SU-DHL-6 (cell line): ENCODE data around the gene MED23.

ENCODE experiments used
- H2AFZ ChIP-seq: fragments of 200-600 bp; sonication (generic); 2 replicates; pipeline ENCODE4 v1.6.1; 2014; ENCODE audit warnings: low read depth, mild to moderate bottlenecking, moderate library complexity, mixed read lengths, antibody characterized with exemption, low read length; ENCODE audit not compliant: severe bottlenecking
- H3F3A ChIP-seq: fragments of 200-600 bp; shearing (Covaris generic); 2 replicates; pipeline ENCODE4 v1.6.0; 2016; ENCODE audit warnings: antibody characterized with exemption, mild to moderate bottlenecking; ENCODE audit not compliant: insufficient read depth
- H3K27ac ChIP-seq: fragments of 200-600 bp; sonication (generic); 2 replicates; pipeline ENCODE4 v1.5.1; 2016; ENCODE audit warnings: low read depth, mild to moderate bottlenecking, low read length, moderate library complexity, mixed read lengths
- H3K27me3 ChIP-seq: fragments of 200-600 bp; sonication (generic), shearing (Covaris generic); 2 replicates; pipeline ENCODE4 v1.6.0; 2014; ENCODE audit warnings: mild to moderate bottlenecking, low read length
- H3K36me3 ChIP-seq: fragments of 200-600 bp; sonication (generic); 2 replicates; pipeline ENCODE4 v1.6.1; 2014; ENCODE audit warnings: mild to moderate bottlenecking, low read length, mixed read lengths
- H3K4me2 ChIP-seq: fragments of 300-600, 200-600 bp; shearing (Covaris generic), sonication (generic); 2 replicates; pipeline ENCODE4 v1.6.0; 2014; ENCODE audit warnings: low read length, low read depth, mild to moderate bottlenecking; ENCODE audit not compliant: poor library complexity, severe bottlenecking
- H3K4me3 ChIP-seq: fragments of 200-600 bp; sonication (generic); 2 replicates; pipeline ENCODE4 v1.5.1; 2014; ENCODE audit warnings: antibody characterized with exemption, low read length, mild to moderate bottlenecking, mixed read lengths; ENCODE audit not compliant: insufficient read depth, poor library complexity, severe bottlenecking
- H3K79me2 ChIP-seq: fragments of 200-600 bp; sonication (generic); 2 replicates; pipeline ENCODE4 v1.6.1; 2014; ENCODE audit warnings: mild to moderate bottlenecking, low read length, moderate library complexity; ENCODE audit not compliant: insufficient read depth
- H3K9ac ChIP-seq: fragments of 200-600 bp; sonication (generic); 2 replicates; pipeline ENCODE4 v1.7.0; 2014; ENCODE audit warnings: mild to moderate bottlenecking, low read length
- H3K9me2 ChIP-seq: fragments of 200-600 bp; sonication (generic); replicated peaks from 2 replicates; pipeline ENCODE4 v1.6.1; 2014; ENCODE audit warnings: low read length; ENCODE audit not compliant: insufficient read depth
- H3K9me3 ChIP-seq: fragments of 200-600 bp; sonication (generic); 2 replicates; pipeline ENCODE4 v1.6.1; 2014; ENCODE audit warnings: low read length, mixed read lengths; ENCODE audit not compliant: insufficient read depth
- H4K20me1 ChIP-seq: fragments of 200-600 bp; sonication (generic); 2 replicates; pipeline ENCODE4 v1.6.1; 2014; ENCODE audit warnings: low read depth, mild to moderate bottlenecking, antibody characterized with exemption, low read length, moderate library complexity, mixed read lengths
- CTCF ChIP-seq: fragments of 200-600 bp; sonication (generic); IDR thresholded peaks from one replicate; pipeline ENCODE4 v1.5.1; 2017; ENCODE audit warnings: antibody characterized with exemption, mild to moderate bottlenecking, low read length, moderate library complexity; ENCODE audit not compliant: insufficient read depth, poor library complexity, severe bottlenecking
- EZH2phosphoT487 ChIP-seq: fragments of 200-600 bp; sonication (generic), shearing (Covaris generic); conservative IDR thresholded peaks from 2 replicates; pipeline ENCODE4 v1.6.1; 2018; ENCODE audit warnings: mild to moderate bottlenecking, antibody characterized with exemption, low read length, moderate library complexity, mixed read lengths

MED23 gene

GRCh38 chr6:131592935-131593334 lies 35.1 kb downstream of the MED23 start:
- H3K9me3 ChIP-seq = no peaks in the 10 kb centered on the region
- no peak overlapping the region for H3K9ac ChIP-seq
- no peaks in the 10 kb centered on the region for H3K9me2 ChIP-seq
- TF ChIP-seq EZH2phosphoT487 (no peak), CTCF (no peak)
- no peak overlapping the region for H3K4me2 ChIP-seq
- H3K4me3 ChIP-seq = no peak overlapping the region
- H2AFZ ChIP-seq = no peak overlapping the region
- no peaks in the 10 kb centered on the region for H3K27me3 ChIP-seq
- no peaks in the 10 kb centered on the region for H4K20me1 ChIP-seq
- H3F3A ChIP-seq = no peaks in the 10 kb centered on the region
- no peak overlapping the region for H3K27ac ChIP-seq
- H3K79me2 ChIP-seq = no peaks in the 10 kb centered on the region
- peaks cover 47% of the 10 kb centered on the region for H3K36me3 ChIP-seq

- Histone ChIP-seq H3K27ac (no peak overlapping the region), H3K9me3 (no peaks in the 10 kb centered on the region), H3K4me2 (no peak overlapping the region), H3K27me3 (no peaks in the 10 kb centered on the region), H3K9me2 (no peaks in the 10 kb centered on the region), H3K4me3 (no peak overlapping the region), H3K9ac (no peak overlapping the region), H4K20me1 (no peaks in the 10 kb centered on the region), H2AFZ (no peak overlapping the region), H3K36me3 (peaks cover 55% of the 10 kb centered on the region), H3K79me2 (no peaks in the 10 kb centered on the region), H3F3A (peaks cover 6% of the 10 kb centered on the region; the same call in 1 of the 2 replicates)
- TF ChIP-seq EZH2phosphoT487 = no peak
- TF ChIP-seq CTCF = no peak
These were observed 39.4 kb downstream of the MED23 start for GRCh38 chr6:131588643-131589042.

GRCh38 chr6:131587909-131588308 lies 40.1 kb downstream of the MED23 start:
- Histone ChIP-seq H4K20me1 (no peaks in the 10 kb centered on the region), H3F3A (peaks cover 6% of the 10 kb centered on the region; the same call in 1 of the 2 replicates), H3K9me2 (no peaks in the 10 kb centered on the region), H2AFZ (no peak overlapping the region), H3K9me3 (no peaks in the 10 kb centered on the region), H3K79me2 (no peaks in the 10 kb centered on the region), H3K4me2 (no peak overlapping the region), H3K27ac (no peak overlapping the region), H3K27me3 (no peaks in the 10 kb centered on the region), H3K36me3 (peaks cover 58% of the 10 kb centered on the region), H3K9ac (no peak overlapping the region), H3K4me3 (no peak overlapping the region)
- TF ChIP-seq CTCF = no peak
- no peak for TF ChIP-seq EZH2phosphoT487
